Peyer's patch (tissue), 4 donors: ENCODE data around the gene ANKFY1.

Experiments
- CTCF ChIP-seq, 6 experiments: fragments of 450-650 bp in 4 of 6; fragments of 200-600 bp in 2 of 6; sonication (generic) in 1 of 6; IDR thresholded peaks; one replicate each; pipeline ENCODE4 v1.5.1; 2017 to 2019; ENCODE audit warnings: antibody characterized with exemption in 6 of 6, mild to moderate bottlenecking in 3 of 6, moderate library complexity in 1 of 6
- POLR2A ChIP-seq, 2 donors: fragments of 450-650 bp; IDR thresholded peaks; one replicate each; pipeline ENCODE4 v1.5.1; 2017; ENCODE audit warnings: antibody characterized with exemption in 2 of 2, mild to moderate bottlenecking in 2 of 2, moderate library complexity in 2 of 2

GRCh38 chr17:4144422-4144747, 119.4 kb downstream of the ANKFY1 start:
- peak; percentile 43 to 76 for TF ChIP-seq POLR2A (IDR thresholded peaks at IDR 0.05)
- no peak for TF ChIP-seq CTCF (IDR thresholded peaks at IDR 0.05)
